Trophoblast cell (in vitro differentiated cells and primary cell): Measurements from ENCODE around the gene GALNT9.

ENCODE experiments used
- DNase-seq, 2 donors: peaks; one replicate each; pipeline ENCODE4 v3.0.0-alpha.2; 2016
- H2AFZ ChIP-seq: 2 replicates; pipeline ENCODE4 v1.6.1; 2013; ENCODE audit warnings: low read length, moderate library complexity, mild to moderate bottlenecking; ENCODE audit not compliant: insufficient read depth, poor library complexity
- H2AK5ac ChIP-seq: 2 replicates; pipeline ENCODE4 v1.6.1; 2013; ENCODE audit warnings: mild to moderate bottlenecking, low read length
- H2BK120ac ChIP-seq: 2 replicates; pipeline ENCODE4 v1.6.1; 2013; ENCODE audit warnings: low read length, mild to moderate bottlenecking, moderate library complexity; ENCODE audit not compliant: insufficient read depth, poor library complexity
- H2BK12ac ChIP-seq: 2 replicates; pipeline ENCODE4 v1.6.1; 2013; ENCODE audit warnings: mild to moderate bottlenecking, low read length, moderate library complexity
- H2BK5ac ChIP-seq: 2 replicates; pipeline ENCODE4 v1.6.1; 2013; ENCODE audit warnings: low read length, low read depth, moderate library complexity, mild to moderate bottlenecking; ENCODE audit not compliant: poor library complexity
- H3K14ac ChIP-seq: 2 replicates; pipeline ENCODE4 v1.6.1; 2013; ENCODE audit warnings: mild to moderate bottlenecking, low read length
- H3K18ac ChIP-seq: 2 replicates; pipeline ENCODE4 v1.6.1; 2013; ENCODE audit warnings: mild to moderate bottlenecking, low read length
- H3K23ac ChIP-seq: 2 replicates; pipeline ENCODE4 v1.6.1; 2013; ENCODE audit warnings: low read length
- H3K27ac ChIP-seq: 2 replicates; pipeline ENCODE4 v1.5.1; 2013; ENCODE audit warnings: low read depth, mild to moderate bottlenecking, inconsistent platforms, low read length, moderate library complexity
- H3K27me3 ChIP-seq: 2 replicates; pipeline ENCODE4 v1.6.1; 2013; ENCODE audit warnings: inconsistent platforms, mild to moderate bottlenecking, low read length, moderate library complexity; ENCODE audit not compliant: insufficient read depth
- H3K36me3 ChIP-seq, 2 experiments: 1 replicate in 1 of 2; 2 replicates in 1 of 2; pipeline ENCODE4 v1.6.1; 2013; ENCODE audit warnings: low read length in 2 of 2, mild to moderate bottlenecking in 2 of 2, moderate library complexity in 1 of 2; ENCODE audit not compliant: insufficient read depth in 2 of 2, control insufficient read depth in 1 of 2
- H3K4ac ChIP-seq: 2 replicates; pipeline ENCODE4 v1.6.1; 2013; ENCODE audit warnings: low read depth, mild to moderate bottlenecking, low read length, moderate library complexity
- H3K4me1 ChIP-seq, 2 experiments: 1 replicate in 1 of 2; 2 replicates in 1 of 2; pipeline ENCODE4 v1.6.1; 2013; ENCODE audit warnings: low read length in 2 of 2, mild to moderate bottlenecking in 2 of 2, moderate library complexity in 1 of 2; ENCODE audit not compliant: insufficient read depth in 2 of 2, control insufficient read depth in 1 of 2
- H3K4me2 ChIP-seq: 2 replicates; pipeline ENCODE4 v1.6.1; 2013; ENCODE audit warnings: inconsistent platforms, mild to moderate bottlenecking, low read length, moderate library complexity
- H3K4me3 ChIP-seq: 2 replicates; pipeline ENCODE4 v1.5.1; 2013; ENCODE audit warnings: mild to moderate bottlenecking, low read depth, low read length, inconsistent platforms
- H3K79me1 ChIP-seq: one replicate; pipeline ENCODE4 v1.6.1; 2013; ENCODE audit warnings: low read length
- H3K79me2 ChIP-seq: 2 replicates; pipeline ENCODE4 v1.6.1; 2013; ENCODE audit warnings: low read length, mild to moderate bottlenecking; ENCODE audit not compliant: control insufficient read depth, insufficient read depth, poor library complexity
- H3K9ac ChIP-seq: 2 replicates; pipeline ENCODE4 v1.6.1; 2013; ENCODE audit warnings: mild to moderate bottlenecking, low read length
- H3K9me3 ChIP-seq: 2 replicates; pipeline ENCODE4 v1.6.1; 2013; ENCODE audit warnings: low read depth, mild to moderate bottlenecking, control low read depth, inconsistent platforms, low read length; ENCODE audit not compliant: insufficient read depth
- H4K12ac ChIP-seq: 2 replicates; pipeline ENCODE4 v1.6.1; 2013; ENCODE audit warnings: low read depth, mild to moderate bottlenecking, low read length, moderate library complexity
- H4K8ac ChIP-seq: 2 replicates; pipeline ENCODE4 v1.6.1; 2013; ENCODE audit warnings: low read depth, mild to moderate bottlenecking, low read length, moderate library complexity
- H4K91ac ChIP-seq: one replicate; pipeline ENCODE4 v1.6.1; 2013; ENCODE audit warnings: low read depth, mild to moderate bottlenecking, low read length, moderate library complexity
- WGBS: extraction: QIAGEN DNeasy Blood & Tissue Kit; methylation state at CpG from one replicate; pipeline ENCODE4 v1.1.7; 2013; ENCODE audit warnings: missing lambda C conversion rate; ENCODE audit not compliant: insufficient read length, insufficient coverage; ENCODE audit errors: extremely low coverage; 5-methylcytosine and 5-hydroxymethylcytosine counted together

GALNT9 gene

DNA sequence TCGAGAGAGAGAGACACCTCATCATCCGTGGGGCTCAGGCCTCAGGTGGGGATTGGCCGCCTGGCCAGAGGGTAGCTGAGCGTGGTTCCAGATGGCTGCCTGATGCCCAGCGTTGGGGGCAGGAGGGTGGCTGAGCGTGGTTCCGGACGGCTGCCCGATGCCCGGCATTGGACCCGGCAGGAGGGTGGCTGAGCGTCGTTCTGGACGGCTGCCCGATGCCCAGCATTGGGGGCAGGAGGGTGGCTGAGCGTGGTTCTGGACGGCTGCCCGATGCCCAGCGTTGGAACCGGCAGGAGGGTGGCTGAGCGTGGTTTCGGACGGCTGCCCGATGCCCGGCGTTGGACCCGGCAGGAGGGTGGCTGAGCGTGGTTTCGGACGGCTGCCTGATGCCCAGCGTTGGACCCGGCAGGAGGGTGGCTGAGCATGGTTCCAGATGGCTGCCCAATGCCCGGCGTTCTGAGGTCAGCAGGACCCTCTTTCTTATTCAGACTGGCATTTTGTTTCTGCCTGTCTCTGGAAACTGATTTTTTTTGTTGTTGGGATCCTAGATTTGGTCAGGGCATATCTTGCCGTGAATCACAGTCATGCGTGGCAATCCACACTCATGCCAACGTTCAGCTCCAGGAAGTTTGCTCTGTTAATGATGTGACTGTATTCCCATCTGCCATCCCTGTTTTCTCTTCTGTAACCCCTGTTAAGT lies 40.7 kb downstream of the GALNT9 start:
- no peak overlapping the region for H4K8ac ChIP-seq
- H3K9me3 ChIP-seq = peaks cover 51% of the 10 kb centered on the region
- no peak overlapping the region for H4K12ac ChIP-seq
- no CpG with 5 or more reads among the region's 37 CpGs for WGBS
- peaks cover 12% of the 10 kb centered on the region for H3K27me3 ChIP-seq
- DNase-seq = no peak
- no peak overlapping the region for H3K9ac ChIP-seq
- H3K27ac ChIP-seq = no peak overlapping the region
- H3K18ac ChIP-seq = no peak overlapping the region
- no peaks in the 10 kb centered on the region for H3K36me3 ChIP-seq
- H3K4me1 ChIP-seq = no peaks in the 10 kb centered on the region
- no peak overlapping the region for H2BK12ac ChIP-seq
- H3K4me2 ChIP-seq = no peak overlapping the region
- H3K79me2 ChIP-seq = no peaks in the 10 kb centered on the region
- no peak overlapping the region for H2BK120ac ChIP-seq
- no peak overlapping the region for H3K4me3 ChIP-seq
- no peak overlapping the region for H3K4ac ChIP-seq
- H2BK5ac ChIP-seq = no peak overlapping the region
- H2AFZ ChIP-seq = no peak overlapping the region
- H4K91ac ChIP-seq = no peak overlapping the region
- no peak overlapping the region for H3K14ac ChIP-seq
- H3K23ac ChIP-seq = no peak overlapping the region
- no peak overlapping the region for H2AK5ac ChIP-seq
- H3K79me1 ChIP-seq = no peaks in the 10 kb centered on the region

DNA sequence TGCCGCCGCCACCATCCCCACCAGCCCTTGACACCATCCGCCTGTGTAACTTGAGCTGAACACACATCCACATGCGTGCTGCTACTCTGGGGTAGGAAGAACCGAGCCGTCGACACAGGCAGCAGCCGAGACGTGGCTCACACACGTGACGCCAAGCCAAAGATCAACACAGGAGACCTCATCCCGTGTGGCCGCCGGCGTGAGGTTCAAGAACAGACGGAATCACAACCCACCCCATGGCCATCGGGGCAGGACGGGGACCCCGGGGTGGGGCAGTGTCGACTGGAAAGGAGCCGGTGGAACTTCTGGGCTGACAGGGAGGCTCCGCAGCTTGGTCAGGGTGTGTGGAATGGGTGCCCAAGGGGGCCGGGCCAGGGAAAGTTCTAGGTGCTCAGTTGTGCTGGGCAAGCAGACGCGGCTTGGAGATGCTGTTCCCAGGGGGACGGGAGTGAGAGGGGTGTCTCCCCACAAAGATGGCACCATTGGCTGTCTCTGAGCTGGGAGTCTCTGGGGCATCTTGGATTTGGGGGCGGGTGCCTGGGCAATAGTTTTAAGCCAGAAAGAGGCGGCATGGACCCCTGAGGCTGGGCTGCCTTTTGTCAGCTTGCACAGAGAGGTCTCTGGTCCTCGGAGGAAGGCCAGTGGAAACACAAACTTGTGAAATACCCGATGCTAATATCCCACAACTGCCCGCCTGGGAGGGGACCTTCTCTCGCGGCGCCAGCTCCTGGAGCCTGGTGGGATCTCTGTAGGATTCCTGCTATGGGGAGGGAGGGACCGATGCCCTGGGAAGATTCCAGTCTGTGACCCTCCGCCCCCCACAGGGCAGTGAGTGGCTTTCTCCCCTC lies 41.8 kb downstream of the GALNT9 start:
- Histone ChIP-seq H3K79me2 (no peaks in the 10 kb centered on the region), H3K4ac (no peak overlapping the region), H2BK5ac (no peak overlapping the region), H3K27me3 (peaks cover 14% of the 10 kb centered on the region), H2BK12ac (no peak overlapping the region), H3K27ac (no peak overlapping the region), H3K36me3 (no peaks in the 10 kb centered on the region), H3K4me3 (no peak overlapping the region), H3K79me1 (no peaks in the 10 kb centered on the region), H3K9me3 (peaks cover 44% of the 10 kb centered on the region), H2AFZ (no peak overlapping the region), H4K12ac (no peak overlapping the region), H3K9ac (no peak overlapping the region), H4K91ac (no peak overlapping the region), H3K18ac (no peak overlapping the region), H3K4me1 (no peaks in the 10 kb centered on the region), H2BK120ac (no peak overlapping the region), H3K14ac (no peak overlapping the region), H3K4me2 (no peak overlapping the region), H4K8ac (no peak overlapping the region), H3K23ac (no peak overlapping the region), H2AK5ac (no peak overlapping the region)
- DNase-seq = no peak
- no CpG with 5 or more reads among the region's 36 CpGs for WGBS

- no CpG with 5 or more reads among the region's 23 CpGs for WGBS
- Histone ChIP-seq H4K91ac (no peak overlapping the region), H3K14ac (no peak overlapping the region), H4K8ac (no peak overlapping the region), H2AFZ (no peak overlapping the region), H3K18ac (no peak overlapping the region), H4K12ac (no peak overlapping the region), H3K4me3 (no peak overlapping the region), H3K79me2 (no peaks in the 10 kb centered on the region), H3K27ac (no peak overlapping the region), H3K4me2 (no peak overlapping the region), H2AK5ac (no peak overlapping the region), H3K9me3 (peaks cover 38% of the 10 kb centered on the region), H3K4me1 (no peaks in the 10 kb centered on the region), H3K79me1 (no peaks in the 10 kb centered on the region), H3K27me3 (peaks cover 14% of the 10 kb centered on the region), H3K23ac (no peak overlapping the region), H3K9ac (no peak overlapping the region), H3K4ac (no peak overlapping the region), H3K36me3 (no peaks in the 10 kb centered on the region), H2BK12ac (no peak overlapping the region), H2BK120ac (no peak overlapping the region), H2BK5ac (no peak overlapping the region)
- DNase-seq = peak; percentile 30 to 31
Observed at GRCh38 chr12:132286912-132287311, 42.5 kb downstream of the GALNT9 start.

- H3K4me1 ChIP-seq = no peaks in the 10 kb centered on the region
- no peaks in the 10 kb centered on the region for H3K79me1 ChIP-seq
- peaks cover 14% of the 10 kb centered on the region for H3K27me3 ChIP-seq
- no peak overlapping the region for H3K9ac ChIP-seq
- WGBS = no CpG with 5 or more reads among the region's 51 CpGs
- H2AK5ac ChIP-seq = no peak overlapping the region
- H3K36me3 ChIP-seq = no peaks in the 10 kb centered on the region
- H4K91ac ChIP-seq = no peak overlapping the region
- no peak overlapping the region for H2BK12ac ChIP-seq
- H2BK120ac ChIP-seq = no peak overlapping the region
- no peak overlapping the region for H3K18ac ChIP-seq
- H3K27ac ChIP-seq = no peak overlapping the region
- H2AFZ ChIP-seq = no peak overlapping the region
- no peak for DNase-seq
- H3K79me2 ChIP-seq = no peaks in the 10 kb centered on the region
- peaks cover 31% of the 10 kb centered on the region for H3K9me3 ChIP-seq
- H3K14ac ChIP-seq = no peak overlapping the region
- H2BK5ac ChIP-seq = no peak overlapping the region
- no peak overlapping the region for H3K23ac ChIP-seq
- H3K4me3 ChIP-seq = peak overlapping the region; percentile 43
- no peak overlapping the region for H4K12ac ChIP-seq
- no peak overlapping the region for H4K8ac ChIP-seq
- H3K4me2 ChIP-seq = no peak overlapping the region
- H3K4ac ChIP-seq = no peak overlapping the region
Observed at GRCh38 chr12:132285991-132286681, 43.3 kb downstream of the GALNT9 start.
